AG10803 (cell line): ENCODE results near the gene CYP1A2.
A peak's percentile ranks its signal among the peaks of the same experiment; 100 is the strongest.

ENCODE experiments used
- DNase-seq: peaks from one replicate; pipeline ENCODE4 v3.0.0; 2010; ENCODE audit warnings: low read depth
- H3K4me3 ChIP-seq: 2 replicates; pipeline ENCODE4 v1.5.1; 2011; ENCODE audit warnings: mild to moderate bottlenecking, low read length, control low read depth
- TF ChIP-seq, protein P1 (sequence below): conservative IDR thresholded peaks from 2 replicates; pipeline ENCODE4 v1.5.1; 2011; ENCODE audit warnings: mild to moderate bottlenecking, low read length, control low read depth, inconsistent platforms

Gene CYP1A2

DNA sequence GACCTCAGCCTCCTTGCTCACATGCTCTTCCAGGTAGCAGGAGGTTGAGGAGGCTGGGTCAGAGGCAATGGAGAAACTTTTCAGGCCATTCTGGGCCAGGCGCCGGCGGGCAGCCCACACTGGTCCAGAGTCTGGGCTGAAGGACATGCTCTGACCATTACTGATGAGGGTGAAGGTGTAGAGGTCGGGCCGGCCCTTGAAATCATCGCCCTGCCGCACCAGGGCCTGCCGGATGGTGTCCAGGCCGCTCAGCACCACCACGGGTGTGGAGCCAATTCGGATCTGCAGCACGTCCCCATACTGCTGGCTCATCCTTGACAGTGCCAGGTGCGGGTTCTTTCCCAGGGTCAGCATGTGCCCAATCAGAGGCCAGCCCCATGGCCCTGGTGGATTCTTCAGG, 26.1 kb upstream of the CYP1A2 start:
- no peak for DNase-seq
- TF ChIP-seq, protein P1, sequence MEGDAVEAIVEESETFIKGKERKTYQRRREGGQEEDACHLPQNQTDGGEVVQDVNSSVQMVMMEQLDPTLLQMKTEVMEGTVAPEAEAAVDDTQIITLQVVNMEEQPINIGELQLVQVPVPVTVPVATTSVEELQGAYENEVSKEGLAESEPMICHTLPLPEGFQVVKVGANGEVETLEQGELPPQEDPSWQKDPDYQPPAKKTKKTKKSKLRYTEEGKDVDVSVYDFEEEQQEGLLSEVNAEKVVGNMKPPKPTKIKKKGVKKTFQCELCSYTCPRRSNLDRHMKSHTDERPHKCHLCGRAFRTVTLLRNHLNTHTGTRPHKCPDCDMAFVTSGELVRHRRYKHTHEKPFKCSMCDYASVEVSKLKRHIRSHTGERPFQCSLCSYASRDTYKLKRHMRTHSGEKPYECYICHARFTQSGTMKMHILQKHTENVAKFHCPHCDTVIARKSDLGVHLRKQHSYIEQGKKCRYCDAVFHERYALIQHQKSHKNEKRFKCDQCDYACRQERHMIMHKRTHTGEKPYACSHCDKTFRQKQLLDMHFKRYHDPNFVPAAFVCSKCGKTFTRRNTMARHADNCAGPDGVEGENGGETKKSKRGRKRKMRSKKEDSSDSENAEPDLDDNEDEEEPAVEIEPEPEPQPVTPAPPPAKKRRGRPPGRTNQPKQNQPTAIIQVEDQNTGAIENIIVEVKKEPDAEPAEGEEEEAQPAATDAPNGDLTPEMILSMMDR: no peak
- no peak overlapping the region for H3K4me3 ChIP-seq

DNA sequence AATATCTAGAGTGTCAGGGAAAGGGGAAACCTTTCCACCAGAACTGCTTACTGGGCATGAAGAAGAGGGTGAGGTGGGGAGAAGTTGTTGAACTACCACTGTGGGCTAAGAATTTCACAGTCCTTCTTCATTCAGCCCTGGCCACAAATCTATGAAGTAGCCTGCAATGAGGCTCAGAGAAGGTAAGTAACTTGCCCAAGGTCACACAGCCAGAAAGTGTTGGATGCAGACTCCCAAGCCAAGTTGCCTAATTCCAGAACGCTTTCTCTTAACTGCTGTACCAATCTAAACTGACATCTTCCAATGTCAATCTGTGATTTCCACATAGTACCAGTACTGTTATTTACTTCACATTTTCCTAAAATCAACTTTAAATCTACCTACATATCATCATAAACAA, 25.5 kb upstream of the CYP1A2 start:
- H3K4me3 ChIP-seq: no peak overlapping the region
- TF ChIP-seq, protein P1: no peak
- DNase-seq: no peak

DNA sequence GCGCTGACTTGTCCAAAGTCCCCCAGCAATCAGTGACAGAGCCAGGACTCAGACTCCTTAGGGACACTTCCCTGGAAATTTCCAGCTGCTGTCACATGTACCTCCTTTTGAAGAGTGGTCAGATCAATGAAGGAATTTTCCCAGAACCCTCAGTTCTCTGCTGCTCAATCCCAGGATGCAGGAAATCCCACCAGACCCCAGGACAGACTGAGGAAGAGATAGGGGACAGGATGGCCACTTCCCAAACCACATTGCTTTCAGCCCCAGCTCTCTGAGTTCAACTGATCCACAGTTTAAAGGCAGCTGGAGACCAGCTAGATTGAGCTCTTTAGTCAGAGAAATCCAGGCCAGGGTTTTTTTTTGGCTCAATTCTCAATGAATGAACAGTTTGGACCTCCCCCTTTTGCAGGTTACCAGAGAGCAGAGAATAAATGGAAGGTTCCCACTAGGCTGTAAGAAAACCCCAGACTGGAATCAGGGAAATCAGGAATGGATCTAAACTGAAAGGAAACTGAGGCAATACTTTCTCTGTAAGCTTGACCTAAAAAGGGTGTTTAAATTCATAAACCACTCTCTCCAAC, 24.8 kb upstream of the CYP1A2 start:
- DNase-seq: peak; percentile 46

DNA sequence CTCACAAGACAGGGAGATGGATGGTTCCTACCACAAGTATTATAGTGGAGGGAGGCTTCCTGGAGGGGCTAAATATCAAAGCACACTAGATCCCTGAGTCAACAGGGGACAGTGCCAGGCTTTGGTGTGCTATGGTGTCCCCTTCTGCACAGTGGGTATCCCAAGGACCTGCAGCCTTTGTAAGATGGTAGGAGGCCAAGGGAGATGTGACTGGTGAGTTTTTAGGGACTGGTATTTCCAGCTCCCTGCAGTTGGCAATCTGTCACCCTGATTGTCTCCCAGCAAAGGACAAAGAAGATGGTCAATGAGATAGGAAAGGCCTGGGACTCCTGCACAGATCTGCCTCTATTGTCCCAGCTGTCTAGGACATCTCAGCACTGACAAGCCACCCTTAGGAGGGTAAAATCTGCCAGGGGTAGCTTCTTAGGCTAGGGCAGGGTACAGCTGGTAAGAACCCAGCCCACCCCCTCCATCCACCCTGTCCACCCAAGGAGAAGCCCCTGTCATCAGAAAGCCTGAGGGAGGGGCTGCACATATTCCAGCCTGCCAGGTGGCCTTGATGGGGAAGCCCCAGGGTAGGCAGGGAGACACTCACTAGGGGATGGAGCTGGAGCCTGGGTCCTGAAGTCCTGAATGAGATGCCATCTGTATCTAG, 23.9 kb upstream of the CYP1A2 start:
- no peak for DNase-seq
- no peak overlapping the region for H3K4me3 ChIP-seq
- TF ChIP-seq, protein P1: no peak

More for the DNA sequence above, 24.8 kb upstream of the CYP1A2 start:
- H3K4me3 ChIP-seq: no peak overlapping the region
- TF ChIP-seq, protein P1: no peak

DNA sequence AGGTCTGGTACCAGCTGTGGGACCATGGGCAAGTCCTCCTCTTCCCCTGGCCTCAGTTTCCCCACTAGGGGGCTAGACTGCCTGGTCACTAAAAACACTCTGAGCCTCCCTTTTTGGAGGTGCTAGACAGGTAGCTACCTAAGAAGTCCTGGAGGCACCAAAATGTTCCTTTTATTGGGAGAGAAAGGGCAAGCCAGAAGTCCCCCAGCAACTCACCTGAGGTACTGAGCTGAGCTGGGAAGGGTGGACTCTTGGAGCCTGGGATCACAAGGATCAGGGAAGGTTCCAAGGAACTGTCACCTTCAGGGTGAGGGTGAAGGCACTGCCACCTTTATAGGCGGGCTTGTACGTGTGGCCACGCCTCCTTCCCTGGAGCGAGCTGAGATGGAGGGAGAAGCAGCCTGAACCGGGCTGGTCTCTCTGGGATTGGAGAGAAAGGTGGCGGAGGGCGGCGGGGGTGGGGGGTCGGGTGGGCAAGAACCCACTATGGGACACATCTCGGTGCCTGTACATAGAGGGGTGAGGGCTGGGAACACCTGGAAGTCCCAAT, 23.3 kb upstream of the CYP1A2 start, which contains the start of gene CYP1A1:
TSS of gene CYP1A1 (minus strand) at position 304 of the 550 bp plus-strand sequence. CDS start 2,431 bp downstream, outside the sequence.
- TF ChIP-seq, protein P1: no peak
- DNase-seq: no peak
- peak within 1 kb of the TSS; percentile 52 for H3K4me3 ChIP-seq

DNA sequence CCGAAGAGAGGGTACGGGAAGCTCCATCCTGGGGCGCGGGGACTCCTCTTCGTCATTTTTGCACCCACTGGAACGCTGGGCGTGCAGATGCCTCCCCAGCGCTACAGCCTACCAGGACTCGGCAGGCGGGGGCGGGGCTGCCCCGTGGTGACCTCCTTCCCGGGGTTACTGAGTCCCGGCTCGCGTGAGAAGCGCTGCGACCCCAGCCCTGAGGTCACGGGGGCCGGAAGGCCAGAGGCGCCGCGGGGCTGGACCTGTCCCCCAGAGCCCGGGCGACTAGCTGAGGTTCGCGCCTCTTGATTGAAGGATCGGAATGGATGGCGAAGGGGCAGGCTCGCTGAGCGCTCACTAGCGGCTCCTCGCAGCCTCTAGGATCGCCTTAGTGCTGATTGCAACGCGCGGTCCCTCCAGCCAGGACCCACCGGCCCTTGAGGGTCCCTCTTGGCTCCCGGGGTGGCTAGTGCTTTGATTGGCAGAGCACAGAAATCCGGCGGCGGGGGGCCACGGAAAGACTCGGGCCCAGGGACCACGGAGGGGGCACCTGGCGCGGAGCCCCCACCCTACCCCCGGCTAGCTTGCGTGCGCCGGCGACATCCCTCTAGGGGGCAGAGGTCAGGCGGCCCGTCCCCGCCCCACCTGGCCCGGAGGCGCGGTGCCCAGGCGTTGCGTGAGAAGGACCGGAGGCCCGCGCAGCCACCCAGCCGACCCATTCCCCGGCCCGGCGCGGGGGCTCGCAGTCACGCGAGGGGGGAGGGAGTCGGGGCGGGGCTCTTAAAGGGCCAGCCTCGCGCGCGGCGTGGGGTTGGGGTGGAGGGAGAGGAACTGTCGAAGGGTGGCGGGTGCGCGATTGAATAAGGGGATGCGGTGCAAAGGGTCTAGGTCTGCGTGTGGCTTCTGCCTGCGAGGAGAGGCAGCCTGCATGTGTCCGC, 22.5 kb upstream of the CYP1A2 start:
- TF ChIP-seq, protein P1: no peak
- DNase-seq: peak; percentile 6
- peak overlapping the region; percentile 52 for H3K4me3 ChIP-seq
